Measurements from ENCODE around the gene CASP4. TPM values are rescaled to one million over a fixed set of nuclear protein-coding genes. Genes with fewer than 3 reads are reported as not detected.

CASP4 gene
- total and polyA plus RNA-seq, 9 of the 15 experiments (the other 6 are each of a cell fraction or from before 2014, with no cell fraction given), result 0.15 to 0.42 (median 0.27) TPM; not detected in 1

DNA sequence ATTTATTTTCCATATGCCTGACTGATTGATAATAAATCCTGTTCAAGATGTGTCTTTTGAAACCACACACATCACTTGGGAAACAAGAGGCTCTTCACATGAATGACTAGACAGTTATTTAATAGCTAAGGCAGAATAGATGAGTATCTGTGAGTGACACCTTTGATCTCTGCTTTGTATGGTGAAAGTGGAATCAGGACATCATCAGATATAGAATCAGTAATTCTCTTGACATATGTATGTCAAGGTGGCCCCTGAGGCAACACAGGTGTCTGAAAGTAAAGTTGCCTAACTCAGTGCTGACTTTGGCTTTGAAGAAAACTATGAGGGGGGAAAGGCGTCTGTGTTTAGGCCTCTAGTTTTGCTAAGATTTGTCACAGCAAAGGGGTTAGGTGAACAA lies 11.5 kb upstream of the CASP4 start (continued):
- TF ChIP-seq, protein P1, sequence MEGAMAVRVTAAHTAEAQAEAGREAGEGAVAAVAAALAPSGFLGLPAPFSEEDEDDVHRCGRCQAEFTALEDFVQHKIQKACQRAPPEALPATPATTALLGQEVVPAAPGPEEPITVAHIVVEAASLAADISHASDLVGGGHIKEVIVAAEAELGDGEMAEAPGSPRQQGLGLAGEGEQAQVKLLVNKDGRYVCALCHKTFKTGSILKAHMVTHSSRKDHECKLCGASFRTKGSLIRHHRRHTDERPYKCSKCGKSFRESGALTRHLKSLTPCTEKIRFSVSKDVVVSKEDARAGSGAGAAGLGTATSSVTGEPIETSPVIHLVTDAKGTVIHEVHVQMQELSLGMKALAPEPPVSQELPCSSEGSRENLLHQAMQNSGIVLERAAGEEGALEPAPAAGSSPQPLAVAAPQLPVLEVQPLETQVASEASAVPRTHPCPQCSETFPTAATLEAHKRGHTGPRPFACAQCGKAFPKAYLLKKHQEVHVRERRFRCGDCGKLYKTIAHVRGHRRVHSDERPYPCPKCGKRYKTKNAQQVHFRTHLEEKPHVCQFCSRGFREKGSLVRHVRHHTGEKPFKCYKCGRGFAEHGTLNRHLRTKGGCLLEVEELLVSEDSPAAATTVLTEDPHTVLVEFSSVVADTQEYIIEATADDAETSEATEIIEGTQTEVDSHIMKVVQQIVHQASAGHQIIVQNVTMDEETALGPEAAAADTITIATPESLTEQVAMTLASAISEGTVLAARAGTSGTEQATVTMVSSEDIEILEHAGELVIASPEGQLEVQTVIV (CRISPR knock-in tag; IDR thresholded peaks at IDR 0.05; ENCODE audit: borderline replicate concordance), result no peak

DNA sequence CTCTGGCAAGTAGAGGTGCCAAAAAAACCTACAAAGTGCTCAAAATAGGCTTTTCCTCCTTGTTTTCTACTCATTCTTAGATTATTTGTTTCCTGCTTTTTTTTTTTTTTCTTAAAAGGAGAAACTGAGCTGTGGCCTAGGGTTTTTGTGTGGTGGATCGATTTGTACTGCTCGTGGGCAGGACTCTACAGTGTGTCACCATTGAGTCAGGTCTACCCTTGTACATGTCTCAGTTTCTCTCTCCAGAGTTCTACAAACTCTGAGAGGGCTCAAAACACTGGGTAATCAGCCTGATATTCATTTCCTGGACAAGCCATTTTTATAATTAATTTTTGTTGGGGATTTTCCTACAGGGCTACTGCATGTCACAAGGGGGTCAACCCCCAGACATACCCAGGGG lies 5.2 kb upstream of the CASP4 start:
- 0% methylated on average over 2 of the region's 2 CpGs for WGBS (ENCODE audit: insufficient coverage, low coverage, missing lambda C conversion rate)
- no peak for ATAC-seq

More for the DNA sequence above, 5.2 kb upstream of the CASP4 start:
- no peak overlapping the region for H2AFZ ChIP-seq (ENCODE audit: low read depth, low read length)
- H3K79me2 ChIP-seq (ENCODE audit: control insufficient read depth, insufficient read depth, low read length), result no peaks in the 10 kb centered on the region
- H3K9ac ChIP-seq (ENCODE audit: insufficient read depth in 1 of 2, low read depth in 2 of 2, low read length in 2 of 2), result no peak overlapping the region
- BruUV-seq (replicated peaks), result no TSS peak
- H3K4me2 ChIP-seq (ENCODE audit: insufficient read depth, low read length), result no peak overlapping the region
- no peaks in the 10 kb centered on the region for H3K27me3 ChIP-seq (ENCODE audit: control insufficient read depth in 2 of 2, insufficient read depth in 2 of 2, low read length in 2 of 2)
- TF ChIP-seq MAZ (CRISPR knock-in tag; conservative IDR thresholded peaks at IDR 0.05 in 1 of 2, IDR thresholded peaks at IDR 0.05 in 1 of 2) (no peak), ZC3H4 (CRISPR knock-in tag; IDR thresholded peaks at IDR 0.05; ENCODE audit: borderline replicate concordance) (no peak), PPARD (CRISPR knock-in tag; IDR thresholded peaks at IDR 0.05) (no peak), SLC30A9 (CRISPR knock-in tag; IDR thresholded peaks at IDR 0.05) (no peak), ZNF75A (CRISPR knock-in tag; IDR thresholded peaks at IDR 0.05) (no peak), ZC3H8 (IDR thresholded peaks at IDR 0.05) (no peak)
- TF ChIP-seq, protein P2, sequence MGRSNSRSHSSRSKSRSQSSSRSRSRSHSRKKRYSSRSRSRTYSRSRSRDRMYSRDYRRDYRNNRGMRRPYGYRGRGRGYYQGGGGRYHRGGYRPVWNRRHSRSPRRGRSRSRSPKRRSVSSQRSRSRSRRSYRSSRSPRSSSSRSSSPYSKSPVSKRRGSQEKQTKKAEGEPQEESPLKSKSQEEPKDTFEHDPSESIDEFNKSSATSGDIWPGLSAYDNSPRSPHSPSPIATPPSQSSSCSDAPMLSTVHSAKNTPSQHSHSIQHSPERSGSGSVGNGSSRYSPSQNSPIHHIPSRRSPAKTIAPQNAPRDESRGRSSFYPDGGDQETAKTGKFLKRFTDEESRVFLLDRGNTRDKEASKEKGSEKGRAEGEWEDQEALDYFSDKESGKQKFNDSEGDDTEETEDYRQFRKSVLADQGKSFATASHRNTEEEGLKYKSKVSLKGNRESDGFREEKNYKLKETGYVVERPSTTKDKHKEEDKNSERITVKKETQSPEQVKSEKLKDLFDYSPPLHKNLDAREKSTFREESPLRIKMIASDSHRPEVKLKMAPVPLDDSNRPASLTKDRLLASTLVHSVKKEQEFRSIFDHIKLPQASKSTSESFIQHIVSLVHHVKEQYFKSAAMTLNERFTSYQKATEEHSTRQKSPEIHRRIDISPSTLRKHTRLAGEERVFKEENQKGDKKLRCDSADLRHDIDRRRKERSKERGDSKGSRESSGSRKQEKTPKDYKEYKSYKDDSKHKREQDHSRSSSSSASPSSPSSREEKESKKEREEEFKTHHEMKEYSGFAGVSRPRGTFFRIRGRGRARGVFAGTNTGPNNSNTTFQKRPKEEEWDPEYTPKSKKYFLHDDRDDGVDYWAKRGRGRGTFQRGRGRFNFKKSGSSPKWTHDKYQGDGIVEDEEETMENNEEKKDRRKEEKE (IDR thresholded peaks at IDR 0.05; ENCODE audit: borderline replicate concordance in 1 of 2, control insufficient read depth in 1 of 2, low read depth in 2 of 2, low read length in 1 of 2), result no peak
- TF ChIP-seq, protein P3, sequence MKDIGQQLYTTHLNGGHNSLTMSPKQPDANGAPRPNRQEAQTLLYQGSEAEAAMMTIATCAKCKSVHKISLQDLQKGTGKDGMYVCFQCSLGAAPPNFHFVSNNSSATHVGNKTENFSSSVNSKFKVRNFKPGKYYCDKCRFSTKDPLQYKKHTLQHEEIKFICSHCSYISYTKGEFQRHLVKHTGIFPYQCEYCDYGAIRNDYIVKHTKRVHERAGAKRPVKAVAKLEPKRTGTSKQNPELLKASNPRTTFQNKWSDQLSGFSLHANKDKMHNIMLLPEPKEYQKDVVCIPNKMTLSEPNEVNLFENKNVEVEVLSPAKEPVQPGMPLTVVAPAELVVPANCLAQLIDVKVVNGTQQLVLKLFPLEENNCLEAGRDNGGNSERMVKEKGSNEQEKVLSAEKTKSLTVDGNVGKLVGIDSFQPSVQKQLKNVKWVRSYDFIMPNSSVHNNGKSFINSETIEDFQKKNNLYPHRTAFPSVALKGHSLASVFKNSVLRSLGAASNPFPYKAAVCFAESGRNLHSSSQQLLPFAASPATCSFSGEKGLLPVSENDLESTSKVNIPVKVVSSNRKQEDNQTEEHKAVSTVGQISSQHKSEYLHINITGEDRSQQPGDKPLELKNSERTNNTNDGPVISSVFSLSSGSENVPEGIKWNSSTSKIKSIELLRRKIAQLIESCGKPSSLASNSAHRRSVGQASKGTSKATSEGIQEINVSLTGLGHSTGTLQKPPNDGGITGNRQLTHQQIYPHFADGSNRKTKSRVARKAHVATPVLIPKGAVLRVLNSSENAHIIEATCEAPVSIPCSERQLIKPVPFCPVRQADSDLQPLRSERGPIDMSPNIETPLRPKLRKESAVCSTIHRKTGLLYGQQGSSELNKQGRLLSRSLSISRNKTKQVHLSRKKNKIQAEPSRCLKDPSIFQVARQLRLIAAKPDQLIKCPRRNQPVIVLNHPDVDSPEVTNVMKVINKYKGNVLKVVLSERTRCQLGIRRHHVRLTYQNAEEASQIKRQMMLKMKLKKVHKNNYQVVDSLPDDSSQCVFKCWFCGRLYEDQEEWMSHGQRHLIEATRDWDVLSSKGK (CRISPR knock-in tag; IDR thresholded peaks at IDR 0.05), result no peak
- DNase-seq (ENCODE audit: extremely low read depth in 1 of 4, low spot score in 3 of 4), result no peak
- no peaks in the 10 kb centered on the region for H4K20me1 ChIP-seq (replicated peaks; ENCODE audit: control insufficient read depth, insufficient read depth, low read length)
- H3K27ac ChIP-seq (ENCODE audit: extremely low read depth, low read depth, low read length), result no peak overlapping the region
- H3K4me3 ChIP-seq, result no peak overlapping the region
- no peaks in the 10 kb centered on the region for H3K4me1 ChIP-seq (replicated peaks in 1 of 2; ENCODE audit: control insufficient read depth in 2 of 2, insufficient read depth in 2 of 2, low read length in 2 of 2)
- FAIRE-seq, result no peak
- CTCF ChIA-PET (ENCODE audit: low intra/inter-chr PET ratio), result no interaction called here
- intact Hi-C loops (cut with micrococcal nuclease), result no loop called here
- H3K36me3 ChIP-seq (ENCODE audit: control insufficient read depth, insufficient read depth, low read length), result no peaks in the 10 kb centered on the region
- no peaks in the 10 kb centered on the region for H3K9me3 ChIP-seq (replicated peaks; ENCODE audit: control insufficient read depth, insufficient read depth, low read depth, low read length)
- H3K9me1 ChIP-seq (ENCODE audit: control insufficient read depth, insufficient read depth, low read length), result no peaks in the 10 kb centered on the region
- POLR2A ChIA-PET, result no interaction called here
- in situ Hi-C loops (cut with MboI), result no loop called here

All from K562 (cell line).